MM.1S (cell line): ENCODE results near the gene LRRC26.

ENCODE experiments used
- CTCF ChIP-seq: fragments of 300-600 bp; sonication (generic); IDR thresholded peaks from 2 replicates; pipeline ENCODE4 v1.5.1; 2016; ENCODE audit warnings: antibody characterized with exemption, low read length, mixed read lengths
- EZH2 ChIP-seq: fragments of 300-600 bp; sonication (generic); optimal IDR thresholded peaks from 2 replicates; pipeline ENCODE3; 2017; ENCODE audit warnings: low read depth, mild to moderate bottlenecking, antibody characterized with exemption, low read length, mixed read lengths
- EZH2phosphoT487 ChIP-seq: fragments of 300-600 bp; sonication (generic); IDR thresholded peaks from 2 replicates; pipeline ENCODE4 v1.6.1; 2018; ENCODE audit warnings: antibody characterized with exemption, low read length

- no peak for TF ChIP-seq CTCF
- no peak for TF ChIP-seq EZH2
- TF ChIP-seq EZH2phosphoT487: no peak
These were observed 39.6 kb downstream of the LRRC26 start for GRCh38 chr9:137130176-137130755.
